ENCODE data around the gene EFNB1.

The EFNB1 gene

GRCh38 chrX:68833855-68834331, 5.1 kb downstream of the EFNB1 start:
- Histone ChIP-seq H3K4me3 (ENCODE audit: low read depth in 1 of 5, low read length in 5 of 5) (peak overlapping the region in 4 of 5 donors; percentile 6 to 81 (median 58)), H3K36me3 (ENCODE audit: control insufficient read depth in 5 of 5, insufficient read depth in 5 of 5, low read length in 5 of 5) (peaks cover 0 to 10% (median 6%) of the 10 kb centered on the region in 5 donors), H3K27ac (ENCODE audit: low read depth, low read length) (peak overlapping the region; percentile 62), H3K9ac (ENCODE audit: low read length in 5 of 5) (peak overlapping the region in 1 of 5 donors; percentile 13), H3K27me3 (ENCODE audit: control insufficient read depth in 5 of 5, insufficient read depth in 4 of 5, low read length in 5 of 5) (peaks cover 0 to 12% (median 5%) of the 10 kb centered on the region in 5 donors), H3K4me1 (ENCODE audit: control insufficient read depth in 5 of 5, insufficient read depth in 5 of 5, low read length in 5 of 5) (peaks cover 0 to 80% (median 59%) of the 10 kb centered on the region in 5 donors), H3K9me3 (ENCODE audit: control insufficient read depth in 5 of 5, low read length in 5 of 5) (peaks cover 0 to under 1% (median 0%) of the 10 kb centered on the region in 5 donors)

- Histone ChIP-seq H3K36me3 (ENCODE audit: control insufficient read depth in 5 of 5, insufficient read depth in 5 of 5, low read length in 5 of 5) (peaks cover 0 to 16% (median 10%) of the 10 kb centered on the region in 5 donors), H3K9ac (ENCODE audit: low read length in 5 of 5) (peak overlapping the region in 3 of 5 donors; percentile 13 to 44 (median 20)), H3K4me1 (ENCODE audit: control insufficient read depth in 5 of 5, insufficient read depth in 5 of 5, low read length in 5 of 5) (peaks cover 0 to 84% (median 61%) of the 10 kb centered on the region in 5 donors), H3K27ac (ENCODE audit: low read depth, low read length) (peak overlapping the region; percentile 62), H3K9me3 (ENCODE audit: control insufficient read depth in 5 of 5, low read length in 5 of 5) (no peaks in the 10 kb centered on the region), H3K4me3 (ENCODE audit: low read depth in 1 of 5, low read length in 5 of 5) (peak overlapping the region in 4 of 5 donors; percentile 6 to 81 (median 58)), H3K27me3 (ENCODE audit: control insufficient read depth in 5 of 5, insufficient read depth in 4 of 5, low read length in 5 of 5) (peaks cover 0 to 12% (median 7%) of the 10 kb centered on the region in 5 donors)
Observed at GRCh38 chrX:68834371-68835103, 5.7 kb downstream of the EFNB1 start.

GRCh38 chrX:68835104-68835442, 6.3 kb downstream of the EFNB1 start:
- Histone ChIP-seq H3K27me3 (ENCODE audit: control insufficient read depth in 5 of 5, insufficient read depth in 4 of 5, low read length in 5 of 5) (peaks cover 0 to 14% (median 8%) of the 10 kb centered on the region in 5 donors), H3K9me3 (ENCODE audit: control insufficient read depth in 5 of 5, low read length in 5 of 5) (no peaks in the 10 kb centered on the region), H3K4me3 (ENCODE audit: low read depth in 1 of 5, low read length in 5 of 5) (no peak overlapping the region), H3K4me1 (ENCODE audit: control insufficient read depth in 5 of 5, insufficient read depth in 5 of 5, low read length in 5 of 5) (peaks cover 0 to 90% (median 66%) of the 10 kb centered on the region in 5 donors), H3K36me3 (ENCODE audit: control insufficient read depth in 5 of 5, insufficient read depth in 5 of 5, low read length in 5 of 5) (peaks cover 0 to 22% (median 15%) of the 10 kb centered on the region in 5 donors), H3K27ac (ENCODE audit: low read depth, low read length) (peak overlapping the region; percentile 62), H3K9ac (ENCODE audit: low read length in 5 of 5) (peak overlapping the region in 2 of 5 donors; percentile 20 to 44)

- Histone ChIP-seq H3K4me1 (ENCODE audit: control insufficient read depth in 5 of 5, insufficient read depth in 5 of 5, low read length in 5 of 5) (peaks cover 0 to 89% (median 69%) of the 10 kb centered on the region in 5 donors), H3K36me3 (ENCODE audit: control insufficient read depth in 5 of 5, insufficient read depth in 5 of 5, low read length in 5 of 5) (peaks cover 0 to 25% (median 19%) of the 10 kb centered on the region in 5 donors), H3K4me3 (ENCODE audit: low read depth in 1 of 5, low read length in 5 of 5) (no peak overlapping the region)
Observed at GRCh38 chrX:68835468-68835867, 6.6 kb downstream of the EFNB1 start.

GRCh38 chrX:68837119-68837518, 8.3 kb downstream of the EFNB1 start:
- Histone ChIP-seq H3K27me3 (ENCODE audit: control insufficient read depth in 5 of 5, insufficient read depth in 4 of 5, low read length in 5 of 5) (peaks cover 0 to 15% (median 8%) of the 10 kb centered on the region in 5 donors), H3K4me3 (ENCODE audit: low read depth in 1 of 5, low read length in 5 of 5) (no peak overlapping the region), H3K36me3 (ENCODE audit: control insufficient read depth in 5 of 5, insufficient read depth in 5 of 5, low read length in 5 of 5) (peaks cover 0 to 40% (median 27%) of the 10 kb centered on the region in 5 donors), H3K4me1 (ENCODE audit: control insufficient read depth in 5 of 5, insufficient read depth in 5 of 5, low read length in 5 of 5) (peaks cover under 1 to 90% (median 78%) of the 10 kb centered on the region in 5 donors), H3K9me3 (ENCODE audit: control insufficient read depth in 5 of 5, low read length in 5 of 5) (no peaks in the 10 kb centered on the region), H3K9ac (ENCODE audit: low read length in 5 of 5) (no peak overlapping the region), H3K27ac (ENCODE audit: low read depth, low read length) (peak overlapping the region; percentile 50)

More at GRCh38 chrX:68835468-68835867, 6.6 kb downstream of the EFNB1 start:
- Histone ChIP-seq H3K27me3 (ENCODE audit: control insufficient read depth in 5 of 5, insufficient read depth in 4 of 5, low read length in 5 of 5) (peaks cover 0 to 14% (median 8%) of the 10 kb centered on the region in 5 donors), H3K27ac (ENCODE audit: low read depth, low read length) (no peak overlapping the region), H3K9ac (ENCODE audit: low read length in 5 of 5) (no peak overlapping the region), H3K9me3 (ENCODE audit: control insufficient read depth in 5 of 5, low read length in 5 of 5) (no peaks in the 10 kb centered on the region)

- peaks cover 0 to 40% (median 29%) of the 10 kb centered on the region in 5 donors for H3K36me3 ChIP-seq (ENCODE audit: control insufficient read depth in 5 of 5, insufficient read depth in 5 of 5, low read length in 5 of 5)
- no peak overlapping the region for H3K4me3 ChIP-seq (ENCODE audit: low read depth in 1 of 5, low read length in 5 of 5)
- peaks cover 2 to 90% (median 79%) of the 10 kb centered on the region in 5 donors for H3K4me1 ChIP-seq (ENCODE audit: control insufficient read depth in 5 of 5, insufficient read depth in 5 of 5, low read length in 5 of 5)
- no peaks in the 10 kb centered on the region for H3K9me3 ChIP-seq (ENCODE audit: control insufficient read depth in 5 of 5, low read length in 5 of 5)
- no peak overlapping the region for H3K9ac ChIP-seq (ENCODE audit: low read length in 5 of 5)
- no peak overlapping the region for H3K27ac ChIP-seq (ENCODE audit: low read depth, low read length)
- H3K27me3 ChIP-seq (ENCODE audit: control insufficient read depth in 5 of 5, insufficient read depth in 4 of 5, low read length in 5 of 5) = peaks cover 0 to 17% (median 12%) of the 10 kb centered on the region in 5 donors
Observed at GRCh38 chrX:68838571-68838910, 9.7 kb downstream of the EFNB1 start.

GRCh38 chrX:68839771-68840170, 10.9 kb downstream of the EFNB1 start:
- peak overlapping the region; percentile 27 for H3K27ac ChIP-seq (ENCODE audit: low read depth, low read length)
- peaks cover 0 to 42% (median 29%) of the 10 kb centered on the region in 5 donors for H3K36me3 ChIP-seq (ENCODE audit: control insufficient read depth in 5 of 5, insufficient read depth in 5 of 5, low read length in 5 of 5)
- H3K27me3 ChIP-seq (ENCODE audit: control insufficient read depth in 5 of 5, insufficient read depth in 4 of 5, low read length in 5 of 5) = peaks cover 3 to 17% (median 10%) of the 10 kb centered on the region in 5 donors
- no peak overlapping the region for H3K9ac ChIP-seq (ENCODE audit: low read length in 5 of 5)
- H3K4me3 ChIP-seq (ENCODE audit: low read depth in 1 of 5, low read length in 5 of 5) = no peak overlapping the region
- H3K4me1 ChIP-seq (ENCODE audit: control insufficient read depth in 5 of 5, insufficient read depth in 5 of 5, low read length in 5 of 5) = peaks cover 2 to 82% (median 69%) of the 10 kb centered on the region in 5 donors
- no peaks in the 10 kb centered on the region for H3K9me3 ChIP-seq (ENCODE audit: control insufficient read depth in 5 of 5, low read length in 5 of 5)

- Histone ChIP-seq H3K9ac (ENCODE audit: low read length in 5 of 5) (no peak overlapping the region), H3K27me3 (ENCODE audit: control insufficient read depth in 5 of 5, insufficient read depth in 4 of 5, low read length in 5 of 5) (peaks cover 3 to 15% (median 10%) of the 10 kb centered on the region in 5 donors), H3K4me3 (ENCODE audit: low read depth in 1 of 5, low read length in 5 of 5) (no peak overlapping the region), H3K4me1 (ENCODE audit: control insufficient read depth in 5 of 5, insufficient read depth in 5 of 5, low read length in 5 of 5) (peaks cover 2 to 77% (median 64%) of the 10 kb centered on the region in 5 donors), H3K27ac (ENCODE audit: low read depth, low read length) (peak overlapping the region; percentile 41), H3K36me3 (ENCODE audit: control insufficient read depth in 5 of 5, insufficient read depth in 5 of 5, low read length in 5 of 5) (peaks cover 0 to 42% (median 30%) of the 10 kb centered on the region in 5 donors), H3K9me3 (ENCODE audit: control insufficient read depth in 5 of 5, low read length in 5 of 5) (no peaks in the 10 kb centered on the region)
Observed at GRCh38 chrX:68840256-68840655, 11.4 kb downstream of the EFNB1 start.

- peak overlapping the region; percentile 41 for H3K27ac ChIP-seq (ENCODE audit: low read depth, low read length)
- peak overlapping the region in 1 of 5 donors; percentile 12 for H3K9ac ChIP-seq (ENCODE audit: low read length in 5 of 5)
- no peaks in the 10 kb centered on the region for H3K9me3 ChIP-seq (ENCODE audit: control insufficient read depth in 5 of 5, low read length in 5 of 5)
- H3K4me1 ChIP-seq (ENCODE audit: control insufficient read depth in 5 of 5, insufficient read depth in 5 of 5, low read length in 5 of 5) = peaks cover 2 to 68% (median 59%) of the 10 kb centered on the region in 5 donors
- no peak overlapping the region for H3K4me3 ChIP-seq (ENCODE audit: low read depth in 1 of 5, low read length in 5 of 5)
- peaks cover 3 to 14% (median 12%) of the 10 kb centered on the region in 5 donors for H3K27me3 ChIP-seq (ENCODE audit: control insufficient read depth in 5 of 5, insufficient read depth in 4 of 5, low read length in 5 of 5)
- peaks cover 0 to 42% (median 34%) of the 10 kb centered on the region in 5 donors for H3K36me3 ChIP-seq (ENCODE audit: control insufficient read depth in 5 of 5, insufficient read depth in 5 of 5, low read length in 5 of 5)
Observed at GRCh38 chrX:68841251-68842049, 12.6 kb downstream of the EFNB1 start.

Measured in subcutaneous abdominal adipose tissue (tissue), 5 donors.